Hematopoietic multipotent progenitor cell treated with erythropoietin and hydrocortisone succinate and interleukin-3 and kit ligand, for 4 days (in vitro differentiated cells): ENCODE results near the gene CFDP1.

Source experiments
- DNase-seq: peaks from one replicate; pipeline ENCODE4 v3.0.0-alpha.2; 2015

CFDP1 gene

GRCh38 chr16:75317101-75317522 is 116.2 kb downstream of the CFDP1 start:
- DNase-seq = no peak

- DNase-seq = no peak
Observed at GRCh38 chr16:75315539-75316306, 117.6 kb downstream of the CFDP1 start.

- no peak for DNase-seq
Observed at GRCh38 chr16:75312875-75313274, 120.4 kb downstream of the CFDP1 start.

- no peak for DNase-seq
Observed at GRCh38 chr16:75311383-75311938, 121.8 kb downstream of the CFDP1 start.

GRCh38 chr16:75310541-75310940 is 122.8 kb downstream of the CFDP1 start:
- DNase-seq = no peak

GRCh38 chr16:75309899-75310430 is 123.3 kb downstream of the CFDP1 start:
- peak; percentile 13 for DNase-seq

- no peak for DNase-seq
Observed at GRCh38 chr16:75309156-75309555, 124.1 kb downstream of the CFDP1 start.

GRCh38 chr16:75308011-75308410 is 125.3 kb downstream of the CFDP1 start:
- DNase-seq = peak; percentile 18

GRCh38 chr16:75307506-75307905 is 125.8 kb downstream of the CFDP1 start:
- DNase-seq = no peak

- DNase-seq = peak; percentile 13
Observed at GRCh38 chr16:75306099-75306762, 127.1 kb downstream of the CFDP1 start.

GRCh38 chr16:75305364-75306098 is 127.8 kb downstream of the CFDP1 start:
- peak; percentile 92 for DNase-seq

GRCh38 chr16:75304521-75305363 is 128.6 kb downstream of the CFDP1 start:
- DNase-seq = peak; percentile 75

- DNase-seq = no peak
Observed at GRCh38 chr16:75301804-75302203, 131.5 kb downstream of the CFDP1 start.

- no peak for DNase-seq
Observed at GRCh38 chr16:75298267-75298666, 135.0 kb downstream of the CFDP1 start.

- DNase-seq = no peak
Observed at GRCh38 chr16:75296606-75297005, 136.7 kb downstream of the CFDP1 start.

GRCh38 chr16:75294773-75295459 is 138.4 kb downstream of the CFDP1 start:
- DNase-seq = no peak

GRCh38 chr16:75293772-75294171 is 139.5 kb downstream of the CFDP1 start:
- DNase-seq = no peak

GRCh38 chr16:75293173-75293572 is 140.1 kb downstream of the CFDP1 start:
- DNase-seq = no peak

GRCh38 chr16:75292691-75293090 is 140.6 kb downstream of the CFDP1 start:
- no peak for DNase-seq

- no peak for DNase-seq
Observed at GRCh38 chr16:75289189-75289588, 144.1 kb downstream of the CFDP1 start.

- DNase-seq = peak; percentile 69
Observed at GRCh38 chr16:75288596-75289120, 144.6 kb downstream of the CFDP1 start.
